ENCODE data around the gene HLA-DOB. TPM values are rescaled to one million over a fixed set of nuclear protein-coding genes. Genes with fewer than 3 reads are reported as not detected.

Gene HLA-DOB
- total and polyA plus RNA-seq, 10 of the 15 experiments (the other 5 are each of a cell fraction or from before 2014, with no cell fraction given): 27.4 to 79.1 (median 37.0) TPM

DNA sequence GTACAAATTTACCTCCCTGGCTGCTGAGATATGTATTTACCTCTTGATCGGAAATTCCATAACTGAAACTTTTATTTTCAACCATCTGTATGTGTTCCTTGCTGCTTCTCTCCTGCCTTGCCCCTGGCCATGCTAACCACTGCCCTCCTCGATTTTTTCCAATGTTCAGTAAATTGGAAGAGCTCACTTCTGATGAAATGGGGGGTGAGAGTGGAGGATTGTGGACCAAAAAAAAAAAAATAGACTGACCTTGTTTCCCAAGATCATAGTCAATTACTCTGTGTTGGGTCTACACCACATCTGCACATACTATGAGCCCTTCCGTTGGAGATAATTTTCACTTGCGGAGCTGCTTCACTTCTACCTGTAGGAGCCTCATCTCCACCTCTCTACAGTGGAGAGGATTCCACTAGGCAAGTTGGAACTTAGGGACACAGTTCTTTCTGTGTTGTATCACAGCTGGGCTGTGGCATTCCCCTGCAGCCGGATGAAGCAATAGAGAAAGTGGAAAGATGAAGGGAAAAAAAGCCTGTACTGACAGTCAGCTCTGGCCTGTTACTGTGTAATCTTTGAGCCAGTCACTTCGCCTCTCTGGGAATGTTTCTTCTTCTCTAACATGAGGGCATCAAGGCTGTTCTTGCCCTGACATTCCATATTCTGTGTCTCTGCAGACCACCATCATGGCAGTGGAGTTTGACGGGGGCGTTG, 38.8 kb upstream of the HLA-DOB start:
- RAD21 ChIA-PET (ENCODE audit: unreplicated experiment): interaction anchor here (0.7 to 7.7 kb wide), 14 partner anchors 9 to 423 kb away, joined by 3 to 269 read pairs (median 4); partner anchors contain the start of genes HLA-DMA, HLA-DMB, HLA-DOB and PSMB8
- CTCF ChIA-PET: interaction anchor here (0.8 to 8.0 kb wide), 21 partner anchors 8 to 441 kb away, joined by 3 to 299 read pairs (median 5); partner anchors contain the start of genes HLA-DMA, PSMB8 and TAP2
- no peak for FAIRE-seq
- peaks cover 69% of the 10 kb centered on the region for H3K79me2 ChIP-seq (ENCODE audit: control insufficient read depth, insufficient read depth, low read length)
- H2AFZ ChIP-seq (ENCODE audit: control insufficient read depth, low read depth, low read length): no peak overlapping the region
- no peaks in the 10 kb centered on the region for H4K20me1 ChIP-seq (ENCODE audit: control insufficient read depth, insufficient read depth)
- peaks cover 4 to 21% of the 10 kb centered on the region in 2 experiments for H3K36me3 ChIP-seq (ENCODE audit: control insufficient read depth in 2 of 2, insufficient read depth in 2 of 2, low read length in 1 of 2)
- in situ Hi-C loops (cut with MboI) (no loop called here), intact Hi-C loops (cut with micrococcal nuclease; ENCODE audit: unreplicated experiment) (loop anchor here (10.0 kb wide), 1 partner anchor 251 kb away; no protein-coding TSS in a partner anchor)
- peak overlapping the region; percentile 92 for H3K4me2 ChIP-seq (ENCODE audit: control insufficient read depth, insufficient read depth)
- TF ChIP-seq TCF7 (IDR thresholded peaks at IDR 0.05; ENCODE audit: borderline replicate concordance) (no peak), RUNX3 (IDR thresholded peaks at IDR 0.05; ENCODE audit: low read length) (peak; percentile 7; the same call in 1 of the 2 replicates), FOXK2 (IDR thresholded peaks at IDR 0.05) (peak; percentile 41; the same call in 1 of the 2 replicates), CEBPB (IDR thresholded peaks at IDR 0.05; ENCODE audit: borderline replicate concordance in 1 of 2, low read depth in 2 of 2, low read length in 2 of 2) (no peak), MYB (IDR thresholded peaks at IDR 0.05; ENCODE audit: borderline replicate concordance, low read depth, low read length) (no peak), CHD1 (IDR thresholded peaks at IDR 0.05; ENCODE audit: low read depth, low read length) (0 out of 2 replicates have a peak, but pooled peaks have one; percentile 37), NFIC (IDR thresholded peaks at IDR 0.05; ENCODE audit: low read depth, low read length) (no peak)
- TF ChIP-seq, protein P1, sequence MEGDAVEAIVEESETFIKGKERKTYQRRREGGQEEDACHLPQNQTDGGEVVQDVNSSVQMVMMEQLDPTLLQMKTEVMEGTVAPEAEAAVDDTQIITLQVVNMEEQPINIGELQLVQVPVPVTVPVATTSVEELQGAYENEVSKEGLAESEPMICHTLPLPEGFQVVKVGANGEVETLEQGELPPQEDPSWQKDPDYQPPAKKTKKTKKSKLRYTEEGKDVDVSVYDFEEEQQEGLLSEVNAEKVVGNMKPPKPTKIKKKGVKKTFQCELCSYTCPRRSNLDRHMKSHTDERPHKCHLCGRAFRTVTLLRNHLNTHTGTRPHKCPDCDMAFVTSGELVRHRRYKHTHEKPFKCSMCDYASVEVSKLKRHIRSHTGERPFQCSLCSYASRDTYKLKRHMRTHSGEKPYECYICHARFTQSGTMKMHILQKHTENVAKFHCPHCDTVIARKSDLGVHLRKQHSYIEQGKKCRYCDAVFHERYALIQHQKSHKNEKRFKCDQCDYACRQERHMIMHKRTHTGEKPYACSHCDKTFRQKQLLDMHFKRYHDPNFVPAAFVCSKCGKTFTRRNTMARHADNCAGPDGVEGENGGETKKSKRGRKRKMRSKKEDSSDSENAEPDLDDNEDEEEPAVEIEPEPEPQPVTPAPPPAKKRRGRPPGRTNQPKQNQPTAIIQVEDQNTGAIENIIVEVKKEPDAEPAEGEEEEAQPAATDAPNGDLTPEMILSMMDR (IDR thresholded peaks at IDR 0.05 in 2 of 3, conservative IDR thresholded peaks at IDR 0.05 in 1 of 3; ENCODE audit: control insufficient read depth in 2 of 3, extremely low read depth in 1 of 3, insufficient read depth in 1 of 3, low read depth in 3 of 3, low read length in 3 of 3): no peak
- TF ChIP-seq, protein P2, sequence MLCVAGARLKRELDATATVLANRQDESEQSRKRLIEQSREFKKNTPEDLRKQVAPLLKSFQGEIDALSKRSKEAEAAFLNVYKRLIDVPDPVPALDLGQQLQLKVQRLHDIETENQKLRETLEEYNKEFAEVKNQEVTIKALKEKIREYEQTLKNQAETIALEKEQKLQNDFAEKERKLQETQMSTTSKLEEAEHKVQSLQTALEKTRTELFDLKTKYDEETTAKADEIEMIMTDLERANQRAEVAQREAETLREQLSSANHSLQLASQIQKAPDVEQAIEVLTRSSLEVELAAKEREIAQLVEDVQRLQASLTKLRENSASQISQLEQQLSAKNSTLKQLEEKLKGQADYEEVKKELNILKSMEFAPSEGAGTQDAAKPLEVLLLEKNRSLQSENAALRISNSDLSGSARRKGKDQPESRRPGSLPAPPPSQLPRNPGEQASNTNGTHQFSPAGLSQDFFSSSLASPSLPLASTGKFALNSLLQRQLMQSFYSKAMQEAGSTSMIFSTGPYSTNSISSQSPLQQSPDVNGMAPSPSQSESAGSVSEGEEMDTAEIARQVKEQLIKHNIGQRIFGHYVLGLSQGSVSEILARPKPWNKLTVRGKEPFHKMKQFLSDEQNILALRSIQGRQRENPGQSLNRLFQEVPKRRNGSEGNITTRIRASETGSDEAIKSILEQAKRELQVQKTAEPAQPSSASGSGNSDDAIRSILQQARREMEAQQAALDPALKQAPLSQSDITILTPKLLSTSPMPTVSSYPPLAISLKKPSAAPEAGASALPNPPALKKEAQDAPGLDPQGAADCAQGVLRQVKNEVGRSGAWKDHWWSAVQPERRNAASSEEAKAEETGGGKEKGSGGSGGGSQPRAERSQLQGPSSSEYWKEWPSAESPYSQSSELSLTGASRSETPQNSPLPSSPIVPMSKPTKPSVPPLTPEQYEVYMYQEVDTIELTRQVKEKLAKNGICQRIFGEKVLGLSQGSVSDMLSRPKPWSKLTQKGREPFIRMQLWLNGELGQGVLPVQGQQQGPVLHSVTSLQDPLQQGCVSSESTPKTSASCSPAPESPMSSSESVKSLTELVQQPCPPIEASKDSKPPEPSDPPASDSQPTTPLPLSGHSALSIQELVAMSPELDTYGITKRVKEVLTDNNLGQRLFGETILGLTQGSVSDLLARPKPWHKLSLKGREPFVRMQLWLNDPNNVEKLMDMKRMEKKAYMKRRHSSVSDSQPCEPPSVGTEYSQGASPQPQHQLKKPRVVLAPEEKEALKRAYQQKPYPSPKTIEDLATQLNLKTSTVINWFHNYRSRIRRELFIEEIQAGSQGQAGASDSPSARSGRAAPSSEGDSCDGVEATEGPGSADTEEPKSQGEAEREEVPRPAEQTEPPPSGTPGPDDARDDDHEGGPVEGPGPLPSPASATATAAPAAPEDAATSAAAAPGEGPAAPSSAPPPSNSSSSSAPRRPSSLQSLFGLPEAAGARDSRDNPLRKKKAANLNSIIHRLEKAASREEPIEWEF (IDR thresholded peaks at IDR 0.05; ENCODE audit: insufficient replicate concordance, low read depth, low read length): no peak
- TF ChIP-seq, protein P3, sequence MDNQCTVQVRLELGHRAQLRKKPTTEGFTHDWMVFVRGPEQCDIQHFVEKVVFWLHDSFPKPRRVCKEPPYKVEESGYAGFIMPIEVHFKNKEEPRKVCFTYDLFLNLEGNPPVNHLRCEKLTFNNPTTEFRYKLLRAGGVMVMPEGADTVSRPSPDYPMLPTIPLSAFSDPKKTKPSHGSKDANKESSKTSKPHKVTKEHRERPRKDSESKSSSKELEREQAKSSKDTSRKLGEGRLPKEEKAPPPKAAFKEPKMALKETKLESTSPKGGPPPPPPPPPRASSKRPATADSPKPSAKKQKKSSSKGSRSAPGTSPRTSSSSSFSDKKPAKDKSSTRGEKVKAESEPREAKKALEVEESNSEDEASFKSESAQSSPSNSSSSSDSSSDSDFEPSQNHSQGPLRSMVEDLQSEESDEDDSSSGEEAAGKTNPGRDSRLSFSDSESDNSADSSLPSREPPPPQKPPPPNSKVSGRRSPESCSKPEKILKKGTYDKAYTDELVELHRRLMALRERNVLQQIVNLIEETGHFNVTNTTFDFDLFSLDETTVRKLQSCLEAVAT (IDR thresholded peaks at IDR 0.05): 0 out of 2 replicates have a peak, but pooled peaks have one; percentile 20
- TF ChIP-seq, protein P4, sequence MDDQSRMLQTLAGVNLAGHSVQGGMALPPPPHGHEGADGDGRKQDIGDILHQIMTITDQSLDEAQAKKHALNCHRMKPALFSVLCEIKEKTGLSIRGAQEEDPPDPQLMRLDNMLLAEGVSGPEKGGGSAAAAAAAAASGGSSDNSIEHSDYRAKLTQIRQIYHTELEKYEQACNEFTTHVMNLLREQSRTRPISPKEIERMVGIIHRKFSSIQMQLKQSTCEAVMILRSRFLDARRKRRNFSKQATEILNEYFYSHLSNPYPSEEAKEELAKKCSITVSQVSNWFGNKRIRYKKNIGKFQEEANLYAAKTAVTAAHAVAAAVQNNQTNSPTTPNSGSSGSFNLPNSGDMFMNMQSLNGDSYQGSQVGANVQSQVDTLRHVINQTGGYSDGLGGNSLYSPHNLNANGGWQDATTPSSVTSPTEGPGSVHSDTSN (IDR thresholded peaks at IDR 0.05; ENCODE audit: insufficient replicate concordance, low read depth, low read length): no peak
- H3K9me3 ChIP-seq (replicated peaks; ENCODE audit: control insufficient read depth, insufficient read depth, low read length): no peaks in the 10 kb centered on the region
- peak overlapping the region; percentile 99 for H3K9ac ChIP-seq (ENCODE audit: control insufficient read depth, insufficient read depth, low read length)
- POLR2A ChIA-PET: interaction anchor here (0.6 to 8.1 kb wide), 18 partner anchors 10 to 489 kb away, joined by 3 to 357 read pairs (median 4); partner anchors contain the start of genes HLA-DMA, HLA-DPA1, HLA-DRA and PSMB8
- no peaks in the 10 kb centered on the region for H3K27me3 ChIP-seq (replicated peaks in 1 of 2; ENCODE audit: control insufficient read depth in 2 of 2, insufficient read depth in 2 of 2, low read length in 1 of 2)
- 13% methylated on average over 8 of the region's 8 CpGs for WGBS (ENCODE audit: insufficient coverage, insufficient replicate concordance, low lambda C conversion rate, missing lambda C conversion rate)
- ATAC-seq: no peak
- peak overlapping the region; percentile 88 for H3K4me3 ChIP-seq
- peak overlapping the region; percentile 100 for H3K27ac ChIP-seq (ENCODE audit: control insufficient read depth, insufficient read depth)
- peaks cover 29% of the 10 kb centered on the region for H3K4me1 ChIP-seq (ENCODE audit: control insufficient read depth, insufficient read depth, low read length)
- BruUV-seq (replicated peaks): no TSS peak
- no peak for DNase-seq (ENCODE audit: low read depth, low spot score)
- SMC1A ChIA-PET (ENCODE audit: uncharacterized antibody, unreplicated experiment): interaction anchor here (0.7 to 7.5 kb wide), 14 partner anchors 9 to 417 kb away, joined by 3 to 131 read pairs (median 4); partner anchors contain the start of genes PSMB8 and TAP2

All from GM12878 (cell line).